Lung (tissue), 12 donors: ENCODE results near the gene NUP210. TPM values are rescaled to one million over a fixed set of nuclear protein-coding genes. Genes with fewer than 3 reads are reported as not detected.

Experiments
- ATAC-seq: fragments of 200-7000 bp; cut with Tn5 transposase; one replicate; pipeline ENCODE4 v1.9.1; 2020; ENCODE audit warnings: moderate number of reproducible peaks; ENCODE audit not compliant: insufficient read depth, low FRiP score
- DNase-seq, 3 donors: peaks; one replicate each; pipeline ENCODE4 v3.0.0-alpha.2; 2013 to 2017
- H3K27ac ChIP-seq, 2 donors: one replicate each; pipeline ENCODE4 v1.5.1; 2013; ENCODE audit warnings: mild to moderate bottlenecking in 2 of 2, moderate library complexity in 2 of 2, control low read depth in 1 of 2, inconsistent platforms in 1 of 2, low read depth in 1 of 2, low read length in 1 of 2
- H3K27me3 ChIP-seq, 3 donors: one replicate each; pipeline ENCODE4 v1.5.1; 2013; ENCODE audit warnings: low read length in 2 of 3; ENCODE audit not compliant: control insufficient read depth in 3 of 3, insufficient read depth in 3 of 3
- H3K36me3 ChIP-seq, 4 donors: one replicate each; pipeline ENCODE4 v1.5.1; 2013; ENCODE audit warnings: low read length in 4 of 4, mild to moderate bottlenecking in 1 of 4, moderate library complexity in 1 of 4; ENCODE audit not compliant: control insufficient read depth in 4 of 4, insufficient read depth in 4 of 4
- H3K4me1 ChIP-seq, 5 donors: one replicate each; pipeline ENCODE4 v1.5.1; 2013; ENCODE audit warnings: low read length in 5 of 5, mild to moderate bottlenecking in 2 of 5, moderate library complexity in 1 of 5; ENCODE audit not compliant: control insufficient read depth in 5 of 5, insufficient read depth in 5 of 5
- H3K4me3 ChIP-seq: one replicate; pipeline ENCODE4 v1.5.1; 2013; ENCODE audit warnings: mild to moderate bottlenecking, control low read depth, moderate library complexity
- H3K9ac ChIP-seq, 2 donors: one replicate each; pipeline ENCODE4 v1.5.1; 2013; ENCODE audit warnings: low read length in 2 of 2, control low read depth in 1 of 2; ENCODE audit not compliant: insufficient read depth in 1 of 2
- H3K9me3 ChIP-seq, 4 donors: one replicate each; pipeline ENCODE4 v1.5.1; 2013; ENCODE audit warnings: low read length in 3 of 4, mild to moderate bottlenecking in 1 of 4, moderate library complexity in 1 of 4; ENCODE audit not compliant: control insufficient read depth in 4 of 4, insufficient read depth in 3 of 4
- CTCF ChIP-seq: IDR thresholded peaks from 2 replicates; pipeline ENCODE4 v1.5.1; 2012; ENCODE audit warnings: mild to moderate bottlenecking; ENCODE audit errors: control extremely low read depth, extremely low read depth
- WGBS, 2 donors: extraction: QIAGEN DNeasy Blood & Tissue Kit; methylation state at CpG; one replicate each; pipeline ENCODE4 v1.1.7; 2013; 5-methylcytosine and 5-hydroxymethylcytosine counted together
- polyA plus RNA-seq, 2 donors: library from polyadenylated mRNA; stranded (reverse); fragments of 200-250 nt; gene quantifications; one replicate each; pipeline ENCODE4 v1.2.1, GENCODE V29; 2013
- total RNA-seq, 2 donors: library from RNA; depleted of rRNA in 1 of 2; stranded (reverse); fragments of >200 nt in 1 of 2; gene quantifications; one replicate each; pipeline ENCODE4 v1.2.1, GENCODE V29; 2014 to 2021
- donor health status: control.
- donor health status: control.
- donor health status: Bipolar disorder and iron deficiency.
- donor health status: healthy.
- donor health status: DM: yes; HTN: yes; CAD: no.

Gene NUP210
- total and polyA plus RNA-seq, 4 donors, result 5.4 to 20.4 (median 10.5) TPM

- Histone ChIP-seq H3K27me3 (no peaks in the 10 kb centered on the region), H3K36me3 (peaks cover 0 to 16% (median 0%) of the 10 kb centered on the region in 4 donors), H3K4me1 (no peaks in the 10 kb centered on the region), H3K4me3 (no peak overlapping the region), H3K9me3 (no peaks in the 10 kb centered on the region), H3K27ac (no peak overlapping the region), H3K9ac (no peak overlapping the region)
- WGBS, 2 donors, result 96 to 97% methylated on average over 24 of the region's 24 CpGs
- no peak for TF ChIP-seq CTCF
- ATAC-seq (no peak), DNase-seq (no peak)
Observed at GRCh38 chr3:13365390-13366379, 54.4 kb downstream of the NUP210 start.

GRCh38 chr3:13364602-13365271 is 55.4 kb downstream of the NUP210 start:
- Histone ChIP-seq H3K27me3 (no peaks in the 10 kb centered on the region), H3K36me3 (peaks cover 0 to 12% (median 0%) of the 10 kb centered on the region in 4 donors), H3K4me1 (no peaks in the 10 kb centered on the region), H3K9me3 (no peaks in the 10 kb centered on the region), H3K4me3 (no peak overlapping the region), H3K9ac (no peak overlapping the region), H3K27ac (no peak overlapping the region)
- no peak for TF ChIP-seq CTCF
- no peak for DNase-seq
- 88 to 91% methylated on average over 12 of the region's 12 CpGs for WGBS, 2 donors
- no peak for ATAC-seq

GRCh38 chr3:13362551-13362950 is 57.6 kb downstream of the NUP210 start:
- TF ChIP-seq CTCF, result no peak
- 94 to 96% methylated on average over 8 of the region's 8 CpGs for WGBS, 2 donors
- Histone ChIP-seq H3K9ac (no peak overlapping the region), H3K36me3 (peaks cover 0 to 23% (median 0%) of the 10 kb centered on the region in 4 donors), H3K27ac (no peak overlapping the region), H3K4me1 (no peaks in the 10 kb centered on the region), H3K9me3 (no peaks in the 10 kb centered on the region), H3K27me3 (no peaks in the 10 kb centered on the region), H3K4me3 (no peak overlapping the region)
- DNase-seq (no peak), ATAC-seq (no peak)
